Raji (cell line): ENCODE data around the gene HES3.

ENCODE experiments used
- POLR2A ChIP-seq: IDR thresholded peaks from 2 replicates; pipeline ENCODE4 v1.6.1; 2011; ENCODE audit warnings: low read depth, low read length, control low read depth; ENCODE audit not compliant: insufficient read depth

HES3 gene

GRCh38 chr1:6239213-6239752 is 4.7 kb upstream of the HES3 start:
- no peak for TF ChIP-seq POLR2A

- no peak for TF ChIP-seq POLR2A
These were observed 3.8 kb upstream of the HES3 start for GRCh38 chr1:6239950-6240768.

GRCh38 chr1:6241107-6241886 is 2.7 kb upstream of the HES3 start:
- TF ChIP-seq POLR2A: no peak

GRCh38 chr1:6241887-6242740 is 1.9 kb upstream of the HES3 start:
- TF ChIP-seq POLR2A: no peak

GRCh38 chr1:6243053-6243834 is 735 bp upstream of the HES3 start:
- no peak for TF ChIP-seq POLR2A

GRCh38 chr1:6244401-6245049 is 546 bp downstream of the HES3 start:
- TF ChIP-seq POLR2A: no peak

GRCh38 chr1:6245086-6245868 is 1.3 kb downstream of the HES3 start:
- TF ChIP-seq POLR2A: no peak

GRCh38 chr1:6245869-6246496 is 2.0 kb downstream of the HES3 start:
- TF ChIP-seq POLR2A: no peak

- no peak for TF ChIP-seq POLR2A
These were observed 2.8 kb downstream of the HES3 start for GRCh38 chr1:6246497-6247467.

GRCh38 chr1:6247651-6248050 is 3.7 kb downstream of the HES3 start:
- no peak for TF ChIP-seq POLR2A

- TF ChIP-seq POLR2A: no peak
These were observed 4.3 kb downstream of the HES3 start for GRCh38 chr1:6248161-6248776.
